Stimulated activated naive CD4-positive, alpha-beta T cell treated with Interleukin-2 at 50 U/mL for 16 hours (primary cell): ENCODE results near the gene ST3GAL3.

ENCODE experiments used
- DNase-seq: peaks from one replicate; lab custom pipeline; 2025; lab: John Stamatoyannopoulos, UW

ST3GAL3 gene

GRCh38 chr1:43786960-43787359 is 79.6 kb downstream of the ST3GAL3 start:
- DNase-seq, result no peak

DNA sequence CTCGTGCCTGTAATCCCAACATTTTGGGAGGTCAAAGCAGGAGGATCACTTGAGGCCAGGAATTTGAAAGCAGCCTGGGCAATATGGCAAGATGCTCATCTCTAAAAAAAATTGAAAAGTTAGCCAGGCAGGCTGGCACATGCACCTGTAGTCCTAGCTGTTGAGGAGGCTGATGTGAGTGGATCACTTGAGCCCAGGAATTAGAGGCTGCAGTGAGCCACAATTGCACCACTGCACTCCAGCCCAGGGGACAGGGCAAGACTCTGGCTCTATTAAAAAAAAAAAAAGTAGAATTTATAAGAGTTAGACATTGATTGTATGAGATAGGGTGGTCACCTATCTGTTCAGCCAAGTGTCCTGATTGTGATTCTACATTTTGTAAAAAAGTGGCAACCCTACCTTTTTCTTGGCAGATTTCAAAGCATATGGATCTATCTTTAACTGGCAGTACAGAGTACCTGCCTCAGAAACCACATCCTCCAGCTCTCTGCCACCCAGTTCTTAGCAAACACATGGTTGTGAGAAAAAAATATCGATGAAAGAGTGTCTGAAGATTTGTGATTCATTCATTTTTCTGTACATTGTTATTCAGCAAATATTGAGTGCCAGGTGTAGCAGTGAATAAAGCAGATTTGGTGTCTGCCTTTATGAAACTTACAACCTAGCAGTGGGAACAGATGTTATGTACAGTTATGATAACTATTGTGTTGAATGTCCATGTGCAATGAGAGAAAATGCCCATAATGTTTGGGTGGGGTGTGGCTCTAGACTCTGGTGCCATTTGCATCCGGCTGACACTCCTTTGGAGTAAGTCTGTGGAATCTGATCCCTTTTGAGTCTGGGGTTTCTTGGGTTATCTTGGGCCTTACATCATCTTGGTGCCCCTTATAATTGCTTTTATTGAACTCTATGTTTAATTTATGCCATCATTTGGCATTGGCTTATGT is 82.5 kb downstream of the ST3GAL3 start:
- no peak for DNase-seq

GRCh38 chr1:43791243-43791642 is 83.9 kb downstream of the ST3GAL3 start:
- no peak for DNase-seq

DNA sequence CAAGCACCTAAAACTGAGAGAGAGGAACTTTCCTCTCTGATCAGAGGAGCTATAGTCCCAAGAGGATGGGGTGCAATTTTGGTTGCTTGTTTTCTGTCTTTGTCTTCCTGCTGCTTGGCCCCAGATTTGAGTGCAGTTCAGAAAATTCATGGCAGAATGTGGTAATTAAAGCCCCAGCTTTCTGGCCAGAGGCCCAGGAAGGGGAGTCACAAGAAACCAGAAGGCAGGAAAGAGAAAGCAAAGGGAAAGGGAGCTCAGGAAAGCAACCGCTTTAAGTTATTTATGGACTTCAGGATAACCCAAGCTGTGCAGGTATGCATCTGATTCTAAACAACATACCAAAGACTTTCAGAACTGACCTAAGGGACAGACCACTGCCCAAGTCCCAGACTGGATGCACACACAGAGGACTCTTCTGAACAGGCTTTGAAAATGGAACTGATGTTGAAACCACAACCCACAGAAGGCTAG is 88.8 kb downstream of the ST3GAL3 start:
- DNase-seq, result no peak

DNA sequence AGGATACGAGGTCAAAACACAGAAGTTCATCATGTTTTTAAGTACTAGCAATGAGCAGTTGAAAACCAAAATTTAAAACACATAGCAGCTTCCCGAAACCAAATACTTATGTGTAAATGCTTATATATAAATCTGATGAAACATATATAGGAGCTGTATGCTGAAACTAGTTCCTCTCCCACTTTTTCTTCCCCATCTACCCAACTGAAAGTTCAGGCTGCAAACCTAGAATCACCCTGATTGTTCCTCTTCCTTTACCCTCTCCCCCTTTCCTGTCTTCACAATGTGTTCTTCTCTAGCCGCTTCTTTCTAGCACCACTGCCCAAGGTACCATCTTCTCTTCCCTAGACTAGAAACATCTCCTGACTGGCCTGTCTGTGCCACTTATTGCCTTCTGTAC is 90.6 kb downstream of the ST3GAL3 start:
- no peak for DNase-seq

GRCh38 chr1:43799656-43800635 is 92.6 kb downstream of the ST3GAL3 start:
- no peak for DNase-seq

GRCh38 chr1:43800771-43801170 is 93.4 kb downstream of the ST3GAL3 start:
- DNase-seq, result no peak

- DNase-seq, result no peak
These were observed 93.9 kb downstream of the ST3GAL3 start for GRCh38 chr1:43801203-43801602.

- DNase-seq, result no peak
These were observed 95.1 kb downstream of the ST3GAL3 start for GRCh38 chr1:43802356-43802980.

- no peak for DNase-seq
These were observed 95.8 kb downstream of the ST3GAL3 start for GRCh38 chr1:43803105-43803504.

DNA sequence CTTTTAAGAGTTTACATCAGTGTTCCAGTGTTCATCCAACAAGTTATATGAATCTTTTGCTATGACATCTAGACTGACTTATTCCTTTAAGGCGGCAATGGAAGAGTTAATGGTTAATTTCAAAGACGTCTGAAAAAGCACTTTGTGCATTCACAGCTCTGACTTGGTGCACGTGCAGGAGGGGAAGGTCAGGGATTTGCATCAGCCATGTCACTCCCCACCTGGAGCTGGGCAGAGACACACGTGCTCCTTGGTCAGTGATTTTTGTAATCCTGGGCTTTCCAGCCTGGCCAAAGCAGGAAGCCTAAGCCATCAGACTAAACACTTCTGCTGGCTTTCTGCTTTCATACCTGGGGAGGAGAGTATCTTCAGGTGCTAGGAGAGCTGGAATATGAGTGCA is 96.3 kb downstream of the ST3GAL3 start:
- DNase-seq, result no peak

- no peak for DNase-seq
These were observed 97.2 kb downstream of the ST3GAL3 start for GRCh38 chr1:43804569-43804968.

DNA sequence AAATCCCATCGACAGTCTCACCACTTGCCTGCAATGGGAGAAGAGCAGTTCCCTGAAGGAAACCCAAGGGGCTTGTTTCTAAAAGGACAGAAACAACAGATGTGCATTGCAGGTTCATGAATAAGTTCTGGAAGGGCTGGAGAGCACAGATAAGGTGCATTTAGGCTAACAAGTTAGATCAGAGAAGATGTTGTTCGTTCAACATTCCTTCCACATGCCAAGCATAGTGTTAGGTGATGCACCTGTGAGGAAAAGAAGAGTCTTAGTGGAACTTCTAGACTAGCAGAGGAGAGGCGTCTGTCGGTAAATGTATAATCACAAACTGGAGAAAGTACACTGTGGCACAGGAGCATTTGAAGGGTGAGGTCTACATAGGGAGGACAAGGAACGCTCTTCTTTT is 98.0 kb downstream of the ST3GAL3 start:
- DNase-seq, result no peak

DNA sequence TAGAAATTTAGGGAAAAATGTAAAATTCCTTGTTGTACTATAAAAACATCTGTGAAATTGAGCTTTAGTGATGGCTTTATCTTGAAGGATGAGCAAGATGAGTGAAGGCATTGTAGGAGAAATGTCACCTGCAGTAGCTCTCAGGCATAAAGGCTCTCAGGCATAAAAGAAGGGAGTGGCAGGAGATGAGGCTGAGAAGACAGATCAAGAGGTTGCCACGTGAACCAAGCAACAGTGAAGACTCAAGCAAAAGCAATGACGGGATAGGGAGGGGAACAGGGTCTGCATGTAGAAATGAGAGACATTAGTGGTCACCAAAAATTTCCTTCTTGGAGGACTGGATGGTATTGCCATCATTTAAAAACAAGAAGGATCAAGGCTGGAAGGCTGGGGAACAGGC is 98.8 kb downstream of the ST3GAL3 start:
- DNase-seq, result no peak

- DNase-seq, result no peak
These were observed 101.8 kb downstream of the ST3GAL3 start for GRCh38 chr1:43809097-43809673.

GRCh38 chr1:43812579-43812978 is 105.2 kb downstream of the ST3GAL3 start:
- DNase-seq, result no peak

DNA sequence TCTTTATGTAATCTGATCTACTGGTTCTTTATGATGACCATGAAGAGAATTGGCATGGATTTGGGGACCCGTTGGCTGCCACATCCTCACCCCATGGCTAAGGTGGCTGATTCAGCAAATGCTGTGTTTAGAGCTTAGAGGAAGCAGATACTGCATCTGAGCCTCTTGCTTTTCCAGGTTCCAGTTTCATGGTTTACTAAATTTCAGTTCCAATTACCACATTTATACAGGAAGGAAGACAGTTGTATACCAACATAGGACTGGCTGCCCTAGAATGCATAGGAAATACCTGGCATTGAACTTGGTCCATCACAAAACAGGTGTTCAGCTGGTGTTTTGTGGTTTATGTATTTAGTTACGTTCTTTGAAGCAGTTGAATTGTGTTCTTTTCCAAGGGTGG is 107.1 kb downstream of the ST3GAL3 start:
- DNase-seq, result no peak

DNA sequence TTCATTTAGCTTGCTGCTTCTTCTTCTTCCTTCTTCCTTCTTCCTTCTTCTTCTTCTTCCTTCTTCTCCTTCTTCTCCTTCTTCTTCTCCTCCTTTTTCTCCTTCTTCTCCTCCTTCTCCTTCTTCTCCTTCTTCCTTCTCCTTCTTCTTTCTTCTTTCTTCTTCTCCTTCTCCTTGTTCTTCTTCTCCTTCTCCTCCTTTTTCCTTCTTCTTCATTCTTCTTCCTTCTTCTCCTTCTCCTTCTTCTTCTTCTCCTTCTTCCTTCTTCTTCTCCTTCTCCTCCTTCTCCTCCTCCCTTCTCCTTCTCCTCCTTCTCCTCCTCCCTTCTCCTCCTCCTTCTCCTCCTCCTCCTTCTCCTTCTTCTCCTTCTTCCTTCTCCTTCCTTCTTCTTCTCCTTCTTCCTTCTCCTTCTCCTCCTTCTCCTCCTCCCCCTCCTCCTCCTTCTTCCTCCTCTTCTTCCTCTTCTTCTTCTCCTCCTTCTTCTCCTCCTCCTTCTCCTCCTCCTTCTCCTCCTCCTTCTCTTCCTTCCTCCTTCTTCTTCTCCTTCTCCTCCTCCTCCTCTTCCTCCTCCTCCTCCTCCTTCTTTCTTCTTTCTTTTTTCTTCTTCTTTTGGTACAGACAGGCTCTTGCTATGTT is 110.1 kb downstream of the ST3GAL3 start:
- no peak for DNase-seq

DNA sequence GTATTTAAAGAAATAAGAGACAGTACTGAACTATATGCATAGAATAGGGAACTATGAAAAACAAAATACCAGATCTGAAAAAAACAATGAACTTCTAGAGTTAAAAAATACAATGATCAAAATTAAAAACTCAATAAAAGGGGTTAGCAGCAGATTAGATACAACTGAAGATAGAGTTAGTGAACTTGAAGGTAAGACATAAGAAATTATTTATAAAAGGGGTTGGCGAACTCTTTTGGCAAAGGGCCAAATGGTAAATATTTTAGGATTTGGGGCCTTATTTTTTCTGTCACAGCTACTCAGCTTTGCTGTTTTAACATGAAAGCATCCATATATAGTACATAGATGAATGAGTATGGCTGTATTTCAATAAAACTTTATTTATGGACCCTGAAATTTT is 111.4 kb downstream of the ST3GAL3 start:
- no peak for DNase-seq

DNA sequence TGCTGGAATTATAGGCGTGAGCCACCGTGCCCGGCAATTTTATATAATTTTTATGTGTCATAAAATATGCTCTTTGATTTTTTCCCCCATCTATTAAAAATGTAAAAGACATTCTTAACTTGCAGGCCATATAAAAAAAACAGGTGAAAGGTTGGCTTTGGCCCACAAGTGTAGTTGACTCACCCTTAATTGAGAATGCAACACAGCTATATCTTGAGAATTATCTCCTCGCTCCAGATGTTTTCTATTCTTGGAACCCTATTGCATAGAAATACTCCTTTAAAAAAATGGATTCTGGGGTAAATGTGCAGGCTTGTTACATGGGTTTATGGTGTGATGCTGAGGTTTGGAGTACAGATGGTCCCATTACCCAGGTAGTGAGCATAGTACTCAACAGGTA is 112.0 kb downstream of the ST3GAL3 start:
- DNase-seq, result no peak

DNA sequence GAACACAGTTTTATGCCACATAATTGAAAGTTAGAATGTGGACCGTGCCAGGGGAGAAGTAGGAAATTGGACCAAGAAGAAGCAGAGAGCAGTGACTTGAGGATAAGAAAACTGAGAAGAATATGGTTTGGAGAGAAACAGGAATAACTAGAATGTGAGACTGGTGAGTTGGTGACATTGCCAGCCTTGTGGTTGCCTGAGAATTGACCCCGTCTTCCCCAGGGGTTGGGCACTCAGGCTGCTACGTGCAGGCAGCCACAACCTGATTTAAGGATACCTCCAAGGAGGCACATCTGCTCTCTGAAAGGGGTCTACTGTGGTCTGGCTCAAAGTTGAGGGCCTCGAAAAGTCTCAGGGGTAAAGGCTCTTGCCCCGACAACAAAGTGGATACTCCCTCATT is 114.1 kb downstream of the ST3GAL3 start:
- no peak for DNase-seq
